ENCODE results near the gene ARHGAP10. TPM values are rescaled to one million over a fixed set of nuclear protein-coding genes. Genes with fewer than 3 reads are reported as not detected.

Gene ARHGAP10
- total and polyA plus RNA-seq, 10 of the 15 experiments (the other 5 are each of a cell fraction or from before 2014, with no cell fraction given) = 1.3 to 25.8 (median 17.2) TPM

DNA sequence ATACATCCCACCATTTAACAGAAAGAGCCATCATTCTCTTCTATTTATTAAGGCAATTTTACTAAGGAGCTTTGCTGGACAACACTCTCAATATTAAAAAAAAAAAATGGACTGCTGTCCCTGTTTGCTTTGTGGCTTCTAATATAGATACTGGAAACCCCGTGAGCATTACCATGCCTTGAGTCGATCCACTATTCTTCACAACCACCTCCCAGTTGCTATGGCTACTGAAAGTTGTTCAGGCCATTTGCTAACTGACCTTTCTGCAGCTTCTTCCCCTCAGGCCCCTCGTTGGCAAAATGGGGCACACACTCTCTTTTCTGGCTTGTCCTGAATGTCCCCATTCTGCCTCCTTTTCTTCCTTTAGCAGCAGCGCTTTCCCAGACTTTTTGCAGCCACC is 369.9 kb downstream of the ARHGAP10 start:
- H3K4me2 ChIP-seq (ENCODE audit: control insufficient read depth, insufficient read depth) = no peak overlapping the region
- in situ Hi-C loops (cut with MboI) (no loop called here), intact Hi-C loops (cut with micrococcal nuclease; ENCODE audit: unreplicated experiment) (no loop called here)
- ATAC-seq (no peak), DNase-seq (ENCODE audit: low read depth, low spot score) (no peak), FAIRE-seq (no peak)
- no peaks in the 10 kb centered on the region for H3K9me3 ChIP-seq (replicated peaks; ENCODE audit: control insufficient read depth, insufficient read depth, low read length)
- H3K79me2 ChIP-seq (ENCODE audit: control insufficient read depth, insufficient read depth, low read length) = no peaks in the 10 kb centered on the region
- ChIA-PET CTCF (no interaction called here), SMC1A (ENCODE audit: uncharacterized antibody, unreplicated experiment) (no interaction called here), POLR2A (no interaction called here), RAD21 (ENCODE audit: unreplicated experiment) (no interaction called here)
- no peak overlapping the region for H2AFZ ChIP-seq (ENCODE audit: control insufficient read depth, low read depth, low read length)
- no peak overlapping the region for H3K27ac ChIP-seq (ENCODE audit: control insufficient read depth, insufficient read depth)
- no peak overlapping the region for H3K4me3 ChIP-seq
- H3K36me3 ChIP-seq (ENCODE audit: control insufficient read depth in 2 of 2, insufficient read depth in 2 of 2, low read length in 1 of 2) = no peaks in the 10 kb centered on the region
- no peak overlapping the region for H3K9ac ChIP-seq (ENCODE audit: control insufficient read depth, insufficient read depth, low read length)
- H3K27me3 ChIP-seq (replicated peaks in 1 of 2; ENCODE audit: control insufficient read depth in 2 of 2, insufficient read depth in 2 of 2, low read length in 1 of 2) = no peaks in the 10 kb centered on the region
- H3K4me1 ChIP-seq (ENCODE audit: control insufficient read depth, insufficient read depth, low read length) = no peaks in the 10 kb centered on the region
- no peaks in the 10 kb centered on the region for H4K20me1 ChIP-seq (ENCODE audit: control insufficient read depth, insufficient read depth)
- WGBS (ENCODE audit: insufficient coverage, insufficient replicate concordance, low lambda C conversion rate, missing lambda C conversion rate) = 22% methylated on average over 4 of the region's 4 CpGs
- TF ChIP-seq MEF2B (IDR thresholded peaks at IDR 0.05; ENCODE audit: partially characterized antibody, poor library complexity, severe bottlenecking) = no peak
- TF ChIP-seq PAX5 (IDR thresholded peaks at IDR 0.05; ENCODE audit: borderline replicate concordance, low read depth, low read length) = no peak
- TF ChIP-seq CBX3 (IDR thresholded peaks at IDR 0.05; ENCODE audit: borderline replicate concordance, low read depth) = no peak
- TF ChIP-seq IKZF2 (IDR thresholded peaks at IDR 0.05) = no peak
- TF ChIP-seq, protein P1, sequence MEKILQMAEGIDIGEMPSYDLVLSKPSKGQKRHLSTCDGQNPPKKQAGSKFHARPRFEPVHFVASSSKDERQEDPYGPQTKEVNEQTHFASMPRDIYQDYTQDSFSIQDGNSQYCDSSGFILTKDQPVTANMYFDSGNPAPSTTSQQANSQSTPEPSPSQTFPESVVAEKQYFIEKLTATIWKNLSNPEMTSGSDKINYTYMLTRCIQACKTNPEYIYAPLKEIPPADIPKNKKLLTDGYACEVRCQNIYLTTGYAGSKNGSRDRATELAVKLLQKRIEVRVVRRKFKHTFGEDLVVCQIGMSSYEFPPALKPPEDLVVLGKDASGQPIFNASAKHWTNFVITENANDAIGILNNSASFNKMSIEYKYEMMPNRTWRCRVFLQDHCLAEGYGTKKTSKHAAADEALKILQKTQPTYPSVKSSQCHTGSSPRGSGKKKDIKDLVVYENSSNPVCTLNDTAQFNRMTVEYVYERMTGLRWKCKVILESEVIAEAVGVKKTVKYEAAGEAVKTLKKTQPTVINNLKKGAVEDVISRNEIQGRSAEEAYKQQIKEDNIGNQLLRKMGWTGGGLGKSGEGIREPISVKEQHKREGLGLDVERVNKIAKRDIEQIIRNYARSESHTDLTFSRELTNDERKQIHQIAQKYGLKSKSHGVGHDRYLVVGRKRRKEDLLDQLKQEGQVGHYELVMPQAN (conservative IDR thresholded peaks at IDR 0.05) = no peak
- TF ChIP-seq ZNF622 (IDR thresholded peaks at IDR 0.05) = no peak
- BruUV-seq (replicated peaks) = no TSS peak

Data from GM12878 (cell line).